Mesothelial cell of epicardium (in vitro differentiated cells): ENCODE data around the gene TUT4. TPM values are rescaled to one million over a fixed set of nuclear protein-coding genes. Genes with fewer than 3 reads are reported as not detected.

ENCODE experiments used
- DNase-seq, 2 experiments: peaks; one replicate each; pipeline ENCODE4 v3.0.0; 2021; ENCODE audit warnings: low spot score in 2 of 2; ENCODE audit not compliant: unreplicated experiment in 2 of 2
- H3K27ac Mint-ChIP-seq: 2 replicates; pipeline ENCODE4 v1.8.0; 2021; ENCODE audit warnings: mixed read lengths
- H3K27me3 Mint-ChIP-seq: 2 replicates; pipeline ENCODE4 v1.8.0; 2021; ENCODE audit warnings: low read depth, mixed read lengths
- H3K36me3 Mint-ChIP-seq: 2 replicates; pipeline ENCODE4 v1.8.0; 2021; ENCODE audit warnings: mixed read lengths
- H3K4me1 Mint-ChIP-seq: 2 replicates; pipeline ENCODE4 v1.8.0; 2021; ENCODE audit warnings: mixed read lengths
- H3K4me3 Mint-ChIP-seq: 2 replicates; pipeline ENCODE4 v1.8.0; 2021; ENCODE audit warnings: mild to moderate bottlenecking, moderate library complexity, mixed read lengths
- H3K9me3 Mint-ChIP-seq: 2 replicates; pipeline ENCODE4 v1.8.0; 2021; ENCODE audit warnings: mixed read lengths
- CTCF ChIP-seq: fragments of 200-600 bp; sonication (generic); IDR thresholded peaks from one replicate; pipeline ENCODE4 v1.5.0; 2021; ENCODE audit warnings: antibody characterized with exemption; ENCODE audit not compliant: unreplicated experiment
- total RNA-seq: library from RNA; stranded (reverse); gene quantifications from 3 replicates; pipeline ENCODE4 v1.2.1, GENCODE V29; 2021

Gene TUT4
- total RNA-seq, 1 donor from 2014 or later, result 129 TPM

GRCh38 chr1:52455686-52456085 lies 97.2 kb downstream of the TUT4 start:
- no peak for DNase-seq
- H3K36me3 Mint-ChIP-seq, result peaks cover 53% of the 10 kb centered on the region
- H3K4me1 Mint-ChIP-seq, result no peaks in the 10 kb centered on the region
- H3K27ac Mint-ChIP-seq, result no peak overlapping the region
- no peak for TF ChIP-seq CTCF
- no peaks in the 10 kb centered on the region for H3K9me3 Mint-ChIP-seq
- H3K4me3 Mint-ChIP-seq, result no peak overlapping the region
- no peaks in the 10 kb centered on the region for H3K27me3 Mint-ChIP-seq

DNA sequence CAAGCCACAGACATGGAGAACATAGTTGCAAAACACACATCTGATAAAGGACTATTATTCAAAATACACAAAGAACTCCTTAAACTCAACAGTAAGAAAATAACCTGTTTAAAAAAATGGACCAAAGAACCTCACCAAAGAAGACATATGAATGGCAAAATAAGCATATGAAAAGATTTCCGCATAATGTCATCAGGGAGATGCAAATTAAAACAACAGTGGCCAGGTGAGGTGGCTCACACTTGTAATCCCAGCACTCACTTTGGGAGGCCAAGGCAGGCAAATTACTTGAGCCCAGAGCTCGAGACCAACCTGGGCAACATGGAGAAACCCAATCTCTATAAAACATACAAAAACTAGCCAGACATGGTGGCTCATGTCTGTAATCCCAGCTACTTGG lies 98.1 kb downstream of the TUT4 start:
- Mint-ChIP-seq H3K36me3 (peaks cover 50% of the 10 kb centered on the region), H3K27ac (no peak overlapping the region), H3K4me1 (no peaks in the 10 kb centered on the region), H3K4me3 (no peak overlapping the region), H3K27me3 (no peaks in the 10 kb centered on the region), H3K9me3 (no peaks in the 10 kb centered on the region)
- DNase-seq, result no peak
- TF ChIP-seq CTCF, result no peak

DNA sequence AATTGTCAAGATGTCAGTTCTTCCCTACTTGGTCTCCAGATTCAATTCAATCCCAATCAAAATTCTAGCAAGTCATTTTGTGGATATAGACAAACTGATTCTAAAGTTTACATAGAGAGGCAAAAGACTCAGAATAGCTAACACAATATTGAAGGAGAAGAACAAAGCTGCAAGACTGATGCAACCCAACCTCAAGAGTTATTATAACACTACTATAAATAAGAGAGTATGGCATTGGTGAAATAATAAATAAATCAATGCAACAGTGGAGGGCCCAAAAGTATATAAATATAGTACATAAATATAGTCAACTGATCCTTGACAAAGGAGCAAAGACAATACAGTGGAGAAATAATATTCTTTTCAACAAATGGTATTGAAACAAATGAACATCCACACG lies 98.8 kb downstream of the TUT4 start:
- Mint-ChIP-seq H3K27me3 (no peaks in the 10 kb centered on the region), H3K9me3 (no peaks in the 10 kb centered on the region), H3K4me3 (no peak overlapping the region), H3K27ac (no peak overlapping the region), H3K36me3 (peaks cover 50% of the 10 kb centered on the region), H3K4me1 (no peaks in the 10 kb centered on the region)
- DNase-seq, result no peak
- TF ChIP-seq CTCF, result no peak

GRCh38 chr1:52444463-52444862 lies 108.4 kb downstream of the TUT4 start:
- TF ChIP-seq CTCF, result no peak

DNA sequence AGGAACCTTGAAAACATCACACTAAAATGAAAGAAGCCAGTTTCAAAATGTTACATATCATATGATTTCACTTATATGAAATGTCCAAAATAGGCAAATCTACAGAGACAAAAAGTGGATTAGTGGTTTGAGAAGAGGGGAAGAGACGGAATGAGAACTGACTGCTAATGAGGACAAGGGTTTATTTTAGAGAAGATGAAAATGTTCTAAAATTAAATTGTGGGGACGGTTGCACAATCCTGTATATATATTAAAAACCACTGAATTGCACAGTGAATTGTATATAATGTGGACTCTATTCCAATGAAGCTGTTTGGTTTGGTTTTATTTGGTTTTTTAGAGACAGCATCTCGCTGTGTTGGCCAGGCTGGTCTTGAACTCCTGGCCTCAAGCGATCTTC lies 112.9 kb downstream of the TUT4 start:
- DNase-seq, result no peak
- Mint-ChIP-seq H3K9me3 (no peaks in the 10 kb centered on the region), H3K4me3 (no peak overlapping the region), H3K27ac (no peak overlapping the region), H3K27me3 (no peaks in the 10 kb centered on the region), H3K4me1 (no peaks in the 10 kb centered on the region), H3K36me3 (peaks cover 44% of the 10 kb centered on the region)
- TF ChIP-seq CTCF, result no peak

More at GRCh38 chr1:52444463-52444862, 108.4 kb downstream of the TUT4 start:
- Mint-ChIP-seq H3K27me3 (no peaks in the 10 kb centered on the region), H3K27ac (peak overlapping the region; percentile 25), H3K4me1 (no peaks in the 10 kb centered on the region), H3K4me3 (no peak overlapping the region), H3K9me3 (no peaks in the 10 kb centered on the region), H3K36me3 (peaks cover 33% of the 10 kb centered on the region)
- no peak for DNase-seq

DNA sequence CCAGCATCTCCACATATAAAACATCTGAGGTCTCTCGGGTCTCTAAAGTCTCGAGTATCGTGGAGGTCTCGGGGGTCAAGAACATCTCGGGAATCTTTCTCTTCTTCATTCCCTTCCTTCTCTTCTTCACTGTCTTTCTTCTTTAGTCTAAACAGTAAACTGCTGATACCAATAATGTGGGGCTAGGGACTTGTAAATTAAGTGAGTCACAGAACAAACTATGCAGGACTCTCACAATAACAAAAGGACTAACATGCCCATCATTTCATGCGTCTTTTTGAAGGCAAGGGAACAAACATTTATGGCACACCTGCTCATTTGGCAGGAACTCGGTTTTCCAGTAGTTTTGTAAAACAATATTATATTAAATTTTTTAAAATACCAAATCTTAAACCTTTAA lies 116.1 kb downstream of the TUT4 start:
- Mint-ChIP-seq H3K27me3 (no peaks in the 10 kb centered on the region), H3K27ac (no peak overlapping the region), H3K4me1 (no peaks in the 10 kb centered on the region), H3K9me3 (no peaks in the 10 kb centered on the region), H3K4me3 (no peak overlapping the region), H3K36me3 (peaks cover 43% of the 10 kb centered on the region)
- no peak for TF ChIP-seq CTCF
- no peak for DNase-seq
